ENCODE data around the gene CTSL. TPM values are rescaled to one million over a fixed set of nuclear protein-coding genes. Genes with fewer than 3 reads are reported as not detected.

Gene CTSL
- total RNA-seq, 1 donor from 2014 or later: 243 TPM

DNA sequence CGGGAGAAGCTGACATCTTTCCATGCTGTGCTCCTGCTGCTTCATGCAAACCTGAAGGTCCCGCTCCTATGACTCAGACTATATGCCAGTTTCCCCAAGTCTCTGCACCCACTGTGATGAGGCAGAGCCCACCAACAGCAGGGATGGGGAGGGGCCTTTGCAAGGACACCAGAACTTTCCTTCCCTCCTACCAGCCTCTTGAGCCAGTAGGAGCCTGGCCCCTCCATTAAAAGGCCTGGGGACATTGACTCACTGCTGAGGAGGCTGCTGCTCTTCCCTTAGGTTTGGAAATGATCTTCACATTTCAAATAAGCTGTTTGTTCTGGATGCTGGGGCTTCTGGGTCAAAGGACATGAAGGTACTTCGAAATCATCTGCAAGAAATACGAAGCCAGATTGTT, 26.1 kb upstream of the CTSL start:
- DNase-seq (ENCODE audit: low read depth in 2 of 2): no peak

DNA sequence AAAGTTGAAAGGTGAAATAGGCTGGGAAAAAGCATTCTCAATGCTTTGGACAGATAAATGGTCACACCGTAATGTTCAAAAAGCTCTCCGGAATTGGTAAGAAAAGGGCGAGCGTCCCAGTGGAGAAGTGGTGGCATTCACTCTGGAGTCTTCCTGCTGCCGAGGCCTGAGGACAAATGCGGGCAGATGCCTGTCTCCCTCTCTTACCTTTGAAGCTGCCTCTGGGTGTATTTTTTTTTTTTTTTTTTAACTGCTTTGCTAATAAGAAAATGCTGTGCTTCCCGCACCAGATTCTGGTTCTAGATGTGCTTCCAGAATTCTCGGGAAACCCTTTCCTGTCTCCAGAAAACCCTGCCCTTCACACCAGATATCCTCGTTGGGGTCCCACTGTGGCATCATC, 24.4 kb upstream of the CTSL start:
- DNase-seq (ENCODE audit: low read depth in 2 of 2): no peak

DNA sequence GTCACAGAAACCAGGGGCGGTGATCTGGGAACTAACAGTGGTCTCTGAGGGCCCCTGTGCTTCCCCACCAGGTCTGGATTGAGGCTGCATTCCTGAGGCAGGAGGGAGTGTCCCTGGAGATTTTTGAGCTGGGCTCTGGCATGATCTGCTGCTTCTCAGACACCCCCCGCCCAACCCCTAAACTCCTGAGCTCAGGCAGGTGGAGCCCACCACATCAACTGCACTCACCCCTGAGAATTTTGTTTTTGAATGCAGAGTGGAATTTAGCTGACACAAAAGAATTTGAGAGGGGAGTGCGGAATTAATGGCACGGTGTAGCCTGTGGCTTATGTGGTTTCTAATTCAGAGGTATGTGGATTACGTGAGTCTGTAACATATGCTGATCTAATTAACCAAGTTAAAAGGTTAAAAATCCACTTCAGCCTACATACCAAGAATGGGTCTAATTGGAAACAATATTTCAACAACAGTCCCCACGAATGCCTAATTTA, 23.9 kb upstream of the CTSL start:
- DNase-seq (ENCODE audit: low read depth in 2 of 2): no peak

DNA sequence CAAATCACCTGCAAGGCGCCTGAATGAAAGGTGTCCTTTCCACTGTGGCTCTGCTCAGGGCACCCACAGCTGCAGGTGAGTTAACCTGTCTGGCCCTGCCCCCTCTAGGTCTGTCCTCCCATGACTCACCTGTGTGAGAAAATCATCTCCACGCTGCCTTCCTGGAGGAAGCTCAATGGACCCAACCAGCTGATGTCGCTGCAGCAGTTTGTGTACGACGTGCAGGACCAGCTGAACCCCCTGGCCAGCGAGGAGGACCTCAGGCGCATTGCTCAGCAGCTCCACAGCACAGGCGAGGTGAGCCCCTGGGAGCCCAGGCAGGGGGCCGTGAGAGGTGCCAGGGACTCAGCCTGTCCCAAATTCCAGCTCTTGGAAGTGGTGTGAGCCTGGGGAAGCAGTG, 23.0 kb upstream of the CTSL start:
- no peak for DNase-seq (ENCODE audit: low read depth in 2 of 2)

DNA sequence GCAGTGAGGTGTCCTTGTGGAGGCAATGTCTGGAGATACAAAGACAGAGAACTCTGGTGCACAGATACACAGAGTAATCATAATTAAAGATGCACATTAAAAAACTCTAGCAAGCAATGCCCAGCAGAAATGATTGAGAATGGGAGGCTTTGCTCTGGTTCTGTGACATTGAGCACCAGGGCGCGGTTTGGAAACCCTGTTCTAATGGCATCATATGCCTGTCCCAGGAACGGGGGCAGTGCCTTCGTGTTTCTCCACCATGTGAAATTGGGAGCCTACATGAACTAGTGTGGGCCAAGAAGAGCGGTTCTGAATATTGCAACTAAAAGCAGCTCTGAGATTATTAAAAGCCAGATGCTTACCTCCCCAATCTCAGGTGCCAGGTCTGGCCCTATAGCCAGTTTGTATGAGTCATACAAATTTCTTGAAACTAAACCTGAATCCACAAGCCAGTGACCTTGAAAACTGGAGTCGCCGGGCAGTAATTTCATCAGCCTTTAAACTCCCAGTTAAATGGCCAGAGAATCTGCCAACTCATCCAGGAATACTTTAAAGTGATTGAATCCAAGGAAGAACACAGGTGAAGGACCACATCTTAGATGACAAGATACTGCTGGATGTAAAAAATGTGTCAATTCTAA, 22.2 kb upstream of the CTSL start:
- DNase-seq (ENCODE audit: low read depth in 2 of 2): no peak

DNA sequence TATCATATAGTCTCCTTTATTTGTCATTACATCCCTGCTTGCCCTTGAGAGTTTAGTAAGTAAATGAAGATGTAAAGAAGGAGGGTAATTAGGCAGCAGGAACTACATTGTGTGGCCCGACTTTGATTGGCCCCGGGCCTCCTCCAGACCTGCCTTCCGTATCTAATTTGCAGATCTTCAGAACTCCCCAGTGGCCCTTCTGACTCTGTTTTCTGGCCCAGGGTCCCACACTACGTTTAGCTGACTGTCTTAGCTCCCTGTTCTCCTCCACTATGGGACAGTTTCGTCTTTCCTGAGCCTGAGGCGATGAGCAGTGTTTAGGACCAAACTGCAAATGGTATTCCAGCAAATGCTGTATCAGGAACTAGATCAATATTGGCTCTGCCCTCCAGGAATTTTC, 21.6 kb upstream of the CTSL start:
- no peak for DNase-seq (ENCODE audit: low read depth in 2 of 2)

DNA sequence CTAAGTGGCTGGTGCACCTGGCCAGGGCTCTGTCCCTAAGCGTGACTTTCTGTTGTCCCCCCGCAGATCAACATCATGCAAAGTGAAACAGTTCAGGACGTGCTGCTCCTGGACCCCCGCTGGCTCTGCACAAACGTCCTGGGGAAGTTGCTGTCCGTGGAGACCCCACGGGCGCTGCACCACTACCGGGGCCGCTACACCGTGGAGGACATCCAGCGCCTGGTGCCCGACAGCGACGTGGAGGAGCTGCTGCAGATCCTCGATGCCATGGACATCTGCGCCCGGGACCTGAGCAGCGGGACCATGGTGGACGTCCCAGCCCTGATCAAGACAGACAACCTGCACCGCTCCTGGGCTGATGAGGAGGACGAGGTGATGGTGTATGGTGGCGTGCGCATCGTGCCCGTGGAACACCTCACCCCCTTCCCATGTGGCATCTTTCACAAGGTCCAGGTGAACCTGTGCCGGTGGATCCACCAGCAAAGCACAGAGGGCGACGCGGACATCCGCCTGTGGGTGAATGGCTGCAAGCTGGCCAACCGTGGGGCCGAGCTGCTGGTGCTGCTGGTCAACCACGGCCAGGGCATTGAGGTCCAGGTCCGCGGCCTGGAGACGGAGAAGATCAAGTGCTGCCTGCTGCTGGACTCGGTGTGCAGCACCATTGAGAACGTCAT, 19.7 kb upstream of the CTSL start:
- DNase-seq (ENCODE audit: low read depth in 2 of 2): no peak

DNA sequence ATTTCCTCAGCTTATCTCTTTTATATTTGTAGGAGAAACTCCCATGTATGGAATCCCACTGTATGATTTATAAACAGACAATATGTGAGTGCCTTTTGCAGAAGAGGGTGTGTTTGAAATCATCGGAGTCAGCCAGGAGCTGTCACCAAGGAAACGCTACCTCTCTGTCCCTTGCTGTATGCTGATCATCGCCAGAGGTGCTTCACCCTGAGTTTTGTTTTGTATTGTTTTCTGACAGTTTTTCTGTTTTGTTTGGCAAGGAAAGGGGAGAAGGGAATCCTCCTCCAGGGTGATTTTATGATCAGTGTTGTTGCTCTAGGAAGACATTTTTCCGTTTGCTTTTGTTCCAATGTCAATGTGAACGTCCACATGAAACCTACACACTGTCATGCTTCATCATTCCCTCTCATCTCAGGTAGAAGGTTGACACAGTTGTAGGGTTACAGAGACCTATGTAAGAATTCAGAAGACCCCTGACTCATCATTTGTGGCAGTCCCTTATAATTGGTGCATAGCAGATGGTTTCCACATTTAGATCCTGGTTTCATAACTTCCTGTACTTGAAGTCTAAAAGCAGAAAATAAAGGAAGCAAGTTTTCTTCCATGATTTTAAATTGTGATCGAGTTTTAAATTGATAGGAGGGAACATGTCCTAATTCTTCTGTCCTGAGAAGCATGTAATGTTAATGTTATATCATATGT, 18.0 kb upstream of the CTSL start:
- peak in 1 of 2 donors; percentile 46 for DNase-seq (ENCODE audit: low read depth in 2 of 2)

DNA sequence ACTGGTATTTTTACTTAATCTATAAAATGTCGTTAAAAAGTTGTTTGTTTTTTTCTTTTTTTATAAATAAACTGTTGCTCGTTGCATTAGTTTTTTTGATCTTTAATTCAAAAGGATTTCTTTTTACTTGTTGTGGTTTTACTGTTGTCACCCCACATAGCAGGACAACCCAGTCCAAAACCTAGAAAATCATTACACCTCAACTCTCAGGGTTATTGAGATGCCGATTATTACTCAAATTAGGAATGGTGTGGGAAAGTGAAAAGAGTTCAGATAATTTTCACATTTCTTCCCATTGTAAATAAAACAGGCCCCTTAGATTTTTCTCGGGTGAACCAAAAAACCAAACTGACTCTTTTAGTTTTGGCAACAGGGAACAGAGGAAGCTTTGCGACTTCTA, 17.4 kb upstream of the CTSL start:
- no peak for DNase-seq (ENCODE audit: low read depth in 2 of 2)

DNA sequence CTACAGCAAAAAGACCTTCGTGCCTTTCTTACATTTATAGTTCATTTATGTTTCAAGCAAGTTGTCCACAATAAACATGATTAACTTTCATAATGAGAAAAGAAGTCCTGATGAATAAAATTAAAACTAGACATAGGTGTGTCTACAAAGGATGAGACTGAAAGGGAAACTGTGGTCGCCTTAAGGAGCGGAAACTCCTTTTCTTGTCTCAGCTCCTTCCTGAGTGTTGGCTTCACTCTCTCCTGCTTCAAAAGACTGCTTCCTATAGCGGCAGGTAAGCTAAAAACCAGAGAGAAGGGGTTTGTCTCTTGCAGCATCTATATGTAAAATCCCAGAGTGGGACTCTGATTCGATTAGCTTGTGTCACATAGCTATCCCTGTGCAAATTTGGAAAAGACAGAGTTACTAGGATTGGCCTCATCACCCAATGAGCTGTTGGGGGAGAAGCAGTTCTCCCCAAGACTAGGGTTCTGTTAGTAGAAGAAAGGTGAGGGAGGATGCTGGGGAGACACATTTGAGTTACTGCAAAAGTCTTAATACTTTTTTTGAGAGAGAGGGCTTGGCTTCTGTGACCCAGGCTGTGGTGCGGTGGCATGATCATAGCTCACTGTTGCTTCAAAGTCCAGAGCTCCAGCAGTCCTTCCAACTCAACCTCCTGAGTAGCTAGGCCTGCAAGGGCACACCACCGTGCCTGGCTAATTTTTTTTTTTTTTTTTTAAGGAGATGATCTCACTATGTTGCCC, 16.8 kb upstream of the CTSL start:
- no peak for DNase-seq (ENCODE audit: low read depth in 2 of 2)

DNA sequence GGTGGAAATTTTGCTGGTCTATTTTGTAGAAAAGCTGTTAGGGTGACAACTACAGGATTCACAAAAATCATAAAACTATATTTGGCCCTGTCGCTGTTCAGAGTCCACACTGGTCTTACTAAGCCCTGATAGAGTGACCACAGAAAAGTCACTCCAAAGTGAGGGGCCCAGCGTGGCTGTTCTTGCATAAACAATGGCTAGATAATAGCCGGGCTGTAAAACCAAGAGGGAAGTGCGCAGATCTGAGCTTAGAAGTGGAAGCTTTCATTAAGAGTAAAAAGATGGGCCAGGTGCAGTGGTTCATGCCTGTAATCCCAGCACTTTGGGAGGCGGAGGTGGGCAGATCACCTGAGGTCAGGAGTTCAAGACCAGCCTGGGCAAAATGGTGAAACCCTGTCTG, 15.5 kb upstream of the CTSL start:
- no peak for DNase-seq (ENCODE audit: low read depth in 2 of 2)

DNA sequence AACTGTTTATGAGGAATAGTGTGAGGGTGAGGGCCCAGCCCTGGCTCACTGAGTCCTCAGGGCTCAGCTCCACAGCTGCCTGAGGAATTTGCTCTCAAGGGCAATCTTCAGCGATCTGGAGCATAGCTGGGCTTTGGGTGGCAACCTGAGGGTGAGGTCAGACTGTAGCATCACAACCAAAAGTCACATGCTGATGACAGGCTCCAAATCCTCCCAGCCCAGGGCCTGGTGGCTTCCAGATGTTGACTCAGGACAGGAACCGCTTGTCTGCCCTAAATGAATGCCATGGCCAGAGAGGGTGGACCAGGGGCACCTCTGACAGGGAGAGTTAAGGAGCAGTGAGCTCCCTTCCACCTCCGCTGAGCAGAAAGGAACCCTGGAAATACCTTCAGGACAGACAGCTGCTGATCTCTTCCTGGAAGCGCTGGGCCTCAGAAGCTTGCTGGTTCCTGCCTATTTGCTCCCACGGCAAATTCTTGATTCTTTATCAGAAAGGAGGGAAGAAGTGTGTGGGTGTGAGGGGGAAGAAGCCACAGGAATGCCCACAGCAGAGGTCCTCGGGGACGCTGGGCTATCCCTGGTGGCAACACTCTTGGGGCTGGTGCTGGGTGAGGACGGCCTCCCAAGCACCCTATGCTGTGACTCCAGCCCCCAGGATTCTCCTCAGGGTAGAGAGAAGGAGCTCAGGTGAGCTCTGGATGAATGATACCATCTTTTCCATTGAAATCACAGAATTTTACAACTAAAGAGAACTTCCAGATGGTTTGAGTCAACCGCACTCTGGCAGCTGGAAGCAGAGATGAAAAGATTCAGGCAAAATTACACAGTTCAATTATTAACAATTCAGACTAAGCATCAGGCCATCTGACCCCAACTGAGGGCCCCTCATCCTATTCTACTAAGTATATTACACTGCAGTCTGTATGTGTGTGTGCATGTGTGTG, 13.8 kb upstream of the CTSL start:
- peak in 1 of 2 donors; percentile 35 for DNase-seq (ENCODE audit: low read depth in 2 of 2)

DNA sequence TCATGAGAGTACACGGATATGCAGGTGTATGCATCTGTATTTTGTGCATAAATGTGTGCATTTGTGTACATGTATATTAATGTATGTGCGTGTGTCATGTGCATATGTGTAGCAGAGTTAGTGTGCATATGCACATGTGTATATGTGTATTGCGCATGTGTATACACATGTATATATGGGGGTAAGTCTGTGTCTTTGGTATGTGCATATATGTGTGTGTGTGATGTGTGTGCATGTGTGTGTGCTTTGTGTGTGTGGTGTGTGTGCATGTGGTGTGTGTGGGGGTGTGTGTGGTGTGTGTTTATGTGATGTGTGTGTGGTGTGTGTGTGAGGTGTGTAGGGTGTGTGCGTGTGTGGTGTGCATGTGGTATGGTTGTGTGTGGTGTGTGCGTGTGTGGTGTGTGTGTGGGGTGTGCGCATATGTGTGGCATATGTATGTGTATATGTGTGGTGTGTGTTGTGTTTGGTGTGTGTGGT, 13.1 kb upstream of the CTSL start:
- no peak for DNase-seq (ENCODE audit: low read depth in 2 of 2)

DNA sequence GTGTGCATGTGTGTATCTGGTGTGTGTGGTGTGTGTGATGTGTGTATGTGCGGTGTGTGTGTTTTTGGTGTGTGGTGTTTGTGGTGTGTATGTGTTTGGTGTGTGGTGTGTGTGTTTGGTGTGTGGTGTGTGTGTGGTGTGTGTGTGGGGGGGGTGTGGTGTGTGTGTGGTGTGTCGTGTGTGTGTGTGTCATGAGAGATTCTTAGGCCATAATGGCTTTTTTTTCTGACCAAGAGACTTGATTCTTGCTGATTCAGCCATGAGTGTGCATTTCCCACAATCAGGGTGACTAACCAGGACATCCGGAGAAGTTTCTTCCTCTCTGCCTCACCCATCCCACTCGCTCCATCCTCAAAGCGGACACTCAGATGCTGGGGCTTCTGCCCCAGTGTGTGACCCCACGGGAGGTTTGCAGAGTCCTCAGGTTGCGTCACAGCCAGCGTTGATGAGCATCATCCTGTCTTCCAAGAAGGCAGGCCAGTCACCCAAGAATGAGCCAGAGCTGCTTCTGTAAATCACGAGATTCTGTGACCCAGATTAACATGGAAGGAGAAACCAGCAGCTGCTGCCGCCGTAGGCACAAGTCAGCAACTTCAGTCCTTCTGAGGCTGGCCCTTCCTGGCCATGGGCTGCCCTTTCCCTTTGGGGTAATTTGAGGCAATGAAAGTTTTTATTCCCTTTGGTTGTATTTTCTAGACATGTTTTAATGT, 12.5 kb upstream of the CTSL start:
- DNase-seq (ENCODE audit: low read depth in 2 of 2): peak; percentile 81 to 91

DNA sequence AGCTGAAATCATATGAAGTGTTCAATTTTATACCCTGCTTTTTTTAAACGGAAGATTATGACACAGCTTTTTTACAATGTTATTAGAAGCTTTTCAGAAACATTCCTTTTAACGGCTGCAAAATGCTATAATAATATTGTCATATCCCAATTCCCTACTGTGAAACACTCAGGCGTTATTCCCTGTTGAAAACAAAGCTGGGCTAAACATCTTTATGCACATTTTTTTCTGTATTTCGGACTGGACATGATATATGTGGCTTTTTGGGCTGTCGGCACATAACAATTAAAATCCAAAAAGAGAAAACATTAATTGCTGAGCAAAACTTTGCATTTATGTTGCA, 12.0 kb upstream of the CTSL start:
- DNase-seq (ENCODE audit: low read depth in 2 of 2): peak; percentile 37 to 45

DNA sequence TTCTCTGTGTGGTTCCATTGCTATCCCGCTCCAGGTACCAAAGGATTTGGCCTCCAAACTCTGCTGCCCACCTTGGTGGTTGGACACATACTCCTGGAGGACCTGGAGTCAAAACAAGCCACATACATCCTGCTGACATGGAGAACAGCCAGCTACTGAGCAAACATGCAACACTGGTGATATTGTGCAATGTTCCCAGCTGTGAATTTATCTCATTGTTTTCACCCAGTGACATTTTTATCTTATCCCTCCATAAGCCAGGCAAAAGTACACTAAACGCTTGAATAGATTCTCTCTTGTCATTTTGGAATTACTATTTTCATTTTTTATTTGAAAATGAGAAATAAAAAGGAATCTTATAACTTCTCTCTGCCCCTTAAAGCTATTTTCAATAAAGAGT, 11.1 kb upstream of the CTSL start:
- DNase-seq (ENCODE audit: low read depth in 2 of 2): peak; percentile 79 to 94

DNA sequence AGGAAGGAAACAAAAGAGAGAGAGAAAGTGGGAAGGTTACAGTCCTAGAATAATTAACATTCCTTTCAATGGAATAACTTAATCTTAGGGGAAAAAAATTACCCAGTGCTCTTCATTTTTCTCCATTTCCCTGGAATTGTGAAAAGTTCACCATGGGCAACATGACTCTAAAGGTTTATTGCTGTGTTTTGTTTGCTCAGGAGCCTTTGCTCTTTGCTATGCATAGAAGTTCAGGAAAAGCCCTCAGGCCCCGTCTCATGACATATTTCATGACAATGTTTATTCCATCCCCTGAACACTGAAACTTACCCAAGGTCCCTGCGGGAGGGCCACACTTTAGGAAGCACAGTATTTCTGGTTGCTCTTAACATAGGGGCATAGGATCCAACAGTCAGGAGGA, 9.8 kb upstream of the CTSL start:
- DNase-seq (ENCODE audit: low read depth in 2 of 2): peak; percentile 60 to 91

DNA sequence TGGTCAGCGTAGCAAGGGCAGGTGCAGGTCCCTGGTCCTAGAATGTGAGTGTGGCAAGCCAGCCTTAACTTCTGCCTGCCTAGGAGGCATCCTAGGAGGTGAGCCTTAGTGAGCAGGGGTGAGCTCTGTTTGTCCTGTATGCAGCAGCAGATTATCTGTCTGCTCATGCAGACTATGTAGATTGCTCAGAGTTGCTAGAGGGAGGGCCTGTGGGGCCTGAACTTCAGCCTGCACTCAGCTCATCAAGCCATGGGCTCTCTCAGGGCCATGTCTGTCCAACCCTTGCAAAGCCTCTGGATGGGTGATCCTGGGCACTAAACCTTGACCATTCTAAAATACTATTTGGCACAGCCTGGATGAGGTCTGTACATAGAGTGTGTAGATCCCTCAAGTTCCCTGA, 8.5 kb upstream of the CTSL start:
- no peak for DNase-seq (ENCODE audit: low read depth in 2 of 2)

DNA sequence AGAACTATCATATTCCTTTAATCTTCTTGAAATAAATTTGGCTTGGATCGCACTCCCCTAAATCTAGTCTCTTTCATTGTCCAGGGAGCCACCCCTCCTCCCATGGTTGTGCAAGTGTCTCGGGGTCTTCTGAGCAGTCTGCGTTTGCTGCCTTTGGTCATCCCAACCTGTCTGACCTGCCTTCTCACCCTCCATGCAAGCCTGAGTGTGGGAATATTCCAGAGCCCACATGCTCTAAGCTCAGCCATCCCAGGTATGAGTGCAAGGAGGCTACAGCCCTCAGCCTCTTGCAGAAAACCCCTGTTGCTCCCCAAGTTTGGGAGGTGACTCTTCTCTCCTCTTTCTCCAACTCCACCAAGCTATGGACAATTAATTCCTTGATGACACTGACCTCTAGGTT, 7.7 kb upstream of the CTSL start:
- DNase-seq (ENCODE audit: low read depth in 2 of 2): no peak
